Activated T-cell treated with anti-CD3 and anti-CD28 coated beads, Interleukin-2, amount 50 U/mL, for 72 hours (primary cell): Measurements from ENCODE around the gene EVPL. TPM values are rescaled to one million over a fixed set of nuclear protein-coding genes. Genes with fewer than 3 reads are reported as not detected.

Experiments used
- ATAC-seq, 2 donors: fragments of 150-1000 bp; cut with Tn5 transposase; replicated peaks in 1 of 2; 2 replicates each; pipeline ENCODE4 v1.10.0; 2021; ENCODE audit warnings: moderate library complexity in 2 of 2, mild to moderate bottlenecking in 1 of 2
- DNase-seq, 2 donors: peaks; one replicate each; pipeline ENCODE4 v3.0.0; 2021 to 2022; ENCODE audit warnings: mixed read lengths in 1 of 2
- H3K27ac Mint-ChIP-seq: one replicate; pipeline ENCODE4 v1.8.0; 2022; ENCODE audit warnings: mild to moderate bottlenecking, moderate library complexity, mixed read lengths
- H3K27me3 Mint-ChIP-seq: one replicate; pipeline ENCODE4 v1.8.0; 2022; ENCODE audit warnings: low read depth, mixed read lengths
- H3K36me3 Mint-ChIP-seq, 2 donors: one replicate each; pipeline ENCODE4 v1.8.0; 2022; ENCODE audit warnings: mixed read lengths in 2 of 2, mild to moderate bottlenecking in 1 of 2; ENCODE audit not compliant: insufficient read depth in 2 of 2
- H3K4me1 Mint-ChIP-seq: one replicate; pipeline ENCODE4 v1.8.0; 2022; ENCODE audit warnings: low read depth, mixed read lengths
- H3K4me3 Mint-ChIP-seq, 2 donors: one replicate each; pipeline ENCODE4 v1.8.0; 2022; ENCODE audit warnings: mild to moderate bottlenecking in 2 of 2, mixed read lengths in 2 of 2, moderate library complexity in 2 of 2
- H3K9me3 Mint-ChIP-seq, 2 donors: one replicate each; pipeline ENCODE4 v1.8.0; 2022; ENCODE audit warnings: mixed read lengths in 2 of 2
- total RNA-seq, 2 donors: library from RNA; stranded (reverse); gene quantifications; one replicate each; pipeline ENCODE4 v1.2.3, GENCODE V29; 2022

Gene EVPL
- total RNA-seq, 2 donors from 2014 or later: 0.09 to 0.19 TPM

GRCh38 chr17:76007850-76008165 lies 19.3 kb downstream of the EVPL start:
- Mint-ChIP-seq H3K4me3 (no peak overlapping the region), H3K27ac (no peak overlapping the region), H3K4me1 (no peaks in the 10 kb centered on the region), H3K27me3 (no peaks in the 10 kb centered on the region), H3K36me3 (no peaks in the 10 kb centered on the region), H3K9me3 (no peaks in the 10 kb centered on the region)
- DNase-seq (no peak), ATAC-seq (no peak)

- ATAC-seq (no peak), DNase-seq (no peak)
- no peaks in the 10 kb centered on the region for H3K9me3 Mint-ChIP-seq
- no peaks in the 10 kb centered on the region for H3K27me3 Mint-ChIP-seq
- no peaks in the 10 kb centered on the region for H3K36me3 Mint-ChIP-seq
- no peaks in the 10 kb centered on the region for H3K4me1 Mint-ChIP-seq
- no peak overlapping the region for H3K27ac Mint-ChIP-seq
- H3K4me3 Mint-ChIP-seq: no peak overlapping the region
Measured at GRCh38 chr17:76007131-76007849, 19.8 kb downstream of the EVPL start.

GRCh38 chr17:76005263-76006149 lies 21.6 kb downstream of the EVPL start:
- ATAC-seq (peak; percentile 70 to 73), DNase-seq (peak; percentile 83 to 91)
- Mint-ChIP-seq H3K27ac (peak overlapping the region; percentile 0), H3K36me3 (no peaks in the 10 kb centered on the region), H3K9me3 (no peaks in the 10 kb centered on the region), H3K27me3 (no peaks in the 10 kb centered on the region), H3K4me1 (no peaks in the 10 kb centered on the region), H3K4me3 (no peak overlapping the region)

- Mint-ChIP-seq H3K4me1 (no peaks in the 10 kb centered on the region), H3K4me3 (no peak overlapping the region), H3K27ac (no peak overlapping the region), H3K27me3 (no peaks in the 10 kb centered on the region), H3K36me3 (no peaks in the 10 kb centered on the region), H3K9me3 (no peaks in the 10 kb centered on the region)
- no peak for ATAC-seq
- no peak for DNase-seq
Measured at GRCh38 chr17:76004750-76005262, 22.3 kb downstream of the EVPL start.

GRCh38 chr17:76003915-76004314 lies 23.2 kb downstream of the EVPL start:
- Mint-ChIP-seq H3K9me3 (no peaks in the 10 kb centered on the region), H3K27me3 (no peaks in the 10 kb centered on the region), H3K4me1 (no peaks in the 10 kb centered on the region), H3K4me3 (no peak overlapping the region), H3K27ac (no peak overlapping the region), H3K36me3 (no peaks in the 10 kb centered on the region)
- no peak for ATAC-seq
- DNase-seq: no peak

- H3K36me3 Mint-ChIP-seq: no peaks in the 10 kb centered on the region
- DNase-seq: no peak
- no peak for ATAC-seq
- peaks cover 7% of the 10 kb centered on the region for H3K4me1 Mint-ChIP-seq
- no peaks in the 10 kb centered on the region for H3K9me3 Mint-ChIP-seq
- H3K4me3 Mint-ChIP-seq: no peak overlapping the region
- no peak overlapping the region for H3K27ac Mint-ChIP-seq
- no peaks in the 10 kb centered on the region for H3K27me3 Mint-ChIP-seq
Measured at GRCh38 chr17:76002100-76002499, 25.0 kb downstream of the EVPL start.

GRCh38 chr17:76000755-76001521 lies 26.2 kb downstream of the EVPL start, which contains the start of gene CDK3:
Gene CDK3 (plus strand): TSS chr17:76000855. CDS start chr17:76001426, 571 bp downstream.
- peak in 1 of 2 donors; percentile 5 for ATAC-seq
- Mint-ChIP-seq H3K36me3 (no peaks in the 10 kb centered on the region), H3K9me3 (no peaks in the 10 kb centered on the region), H3K4me1 (peaks cover 18% of the 10 kb centered on the region), H3K27me3 (no peaks in the 10 kb centered on the region), H3K4me3 (no peak within 1 kb of the TSS), H3K27ac (no peak within 1 kb of the TSS)
- no peak for DNase-seq

- peak; percentile 70 to 80 for DNase-seq
- ATAC-seq: peak; percentile 70 to 75
- Mint-ChIP-seq H3K4me3 (no peak overlapping the region), H3K36me3 (no peaks in the 10 kb centered on the region), H3K9me3 (no peaks in the 10 kb centered on the region), H3K27me3 (no peaks in the 10 kb centered on the region), H3K4me1 (peaks cover 21% of the 10 kb centered on the region), H3K27ac (no peak overlapping the region)
Measured at GRCh38 chr17:76000016-76000754, 26.9 kb downstream of the EVPL start.

GRCh38 chr17:75998327-75998795 lies 28.7 kb downstream of the EVPL start:
- Mint-ChIP-seq H3K36me3 (no peaks in the 10 kb centered on the region), H3K27ac (peak overlapping the region; percentile 62), H3K4me3 (peak overlapping the region in 1 of 2 donors; percentile 15), H3K4me1 (peaks cover 21% of the 10 kb centered on the region), H3K9me3 (no peaks in the 10 kb centered on the region), H3K27me3 (no peaks in the 10 kb centered on the region)
- no peak for ATAC-seq
- DNase-seq: no peak

- peak; percentile 66 to 74 for ATAC-seq
- H3K36me3 Mint-ChIP-seq: peaks cover 0 to 1% of the 10 kb centered on the region in 2 donors
- H3K27ac Mint-ChIP-seq: peak overlapping the region; percentile 89
- DNase-seq: peak; percentile 48 to 51
- H3K4me3 Mint-ChIP-seq: peak overlapping the region; percentile 55 to 72
- H3K9me3 Mint-ChIP-seq: no peaks in the 10 kb centered on the region
- H3K27me3 Mint-ChIP-seq: no peaks in the 10 kb centered on the region
- H3K4me1 Mint-ChIP-seq: peaks cover 21% of the 10 kb centered on the region
Measured at GRCh38 chr17:75996665-75997590, 30.2 kb downstream of the EVPL start.

GRCh38 chr17:75995385-75995925 lies 31.7 kb downstream of the EVPL start:
- no peak overlapping the region for H3K4me3 Mint-ChIP-seq
- H3K9me3 Mint-ChIP-seq: no peaks in the 10 kb centered on the region
- no peak overlapping the region for H3K27ac Mint-ChIP-seq
- no peaks in the 10 kb centered on the region for H3K27me3 Mint-ChIP-seq
- peaks cover 21% of the 10 kb centered on the region for H3K4me1 Mint-ChIP-seq
- ATAC-seq (no peak), DNase-seq (no peak)
- peaks cover 1% of the 10 kb centered on the region in 2 donors for H3K36me3 Mint-ChIP-seq
